ENCODE data around the gene ERCC5. TPM values are rescaled to one million over a fixed set of nuclear protein-coding genes. Genes with fewer than 3 reads are reported as not detected.

ERCC5 gene
- total RNA-seq, 4 donors from 2014 or later, result 91.8 to 231 (median 113) TPM

DNA sequence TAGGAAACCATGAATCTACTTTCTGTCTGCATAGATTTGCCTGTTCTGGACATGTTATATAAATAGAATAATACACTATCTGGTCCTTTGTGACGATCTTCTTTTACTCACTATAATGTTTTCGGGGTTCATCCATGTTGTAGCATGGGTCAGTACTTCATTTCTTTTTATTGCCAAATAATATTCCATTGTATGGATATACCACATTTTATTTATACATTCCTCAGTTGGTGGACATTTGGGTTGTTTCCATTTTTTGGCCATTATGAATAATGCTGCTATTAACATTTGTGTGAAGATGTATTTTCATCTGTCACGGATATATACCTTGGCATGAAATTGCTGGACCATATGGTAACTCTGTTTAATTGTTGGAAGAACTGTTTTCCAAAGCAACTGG, 40.2 kb upstream of the ERCC5 start:
- TF ChIP-seq, protein P1, sequence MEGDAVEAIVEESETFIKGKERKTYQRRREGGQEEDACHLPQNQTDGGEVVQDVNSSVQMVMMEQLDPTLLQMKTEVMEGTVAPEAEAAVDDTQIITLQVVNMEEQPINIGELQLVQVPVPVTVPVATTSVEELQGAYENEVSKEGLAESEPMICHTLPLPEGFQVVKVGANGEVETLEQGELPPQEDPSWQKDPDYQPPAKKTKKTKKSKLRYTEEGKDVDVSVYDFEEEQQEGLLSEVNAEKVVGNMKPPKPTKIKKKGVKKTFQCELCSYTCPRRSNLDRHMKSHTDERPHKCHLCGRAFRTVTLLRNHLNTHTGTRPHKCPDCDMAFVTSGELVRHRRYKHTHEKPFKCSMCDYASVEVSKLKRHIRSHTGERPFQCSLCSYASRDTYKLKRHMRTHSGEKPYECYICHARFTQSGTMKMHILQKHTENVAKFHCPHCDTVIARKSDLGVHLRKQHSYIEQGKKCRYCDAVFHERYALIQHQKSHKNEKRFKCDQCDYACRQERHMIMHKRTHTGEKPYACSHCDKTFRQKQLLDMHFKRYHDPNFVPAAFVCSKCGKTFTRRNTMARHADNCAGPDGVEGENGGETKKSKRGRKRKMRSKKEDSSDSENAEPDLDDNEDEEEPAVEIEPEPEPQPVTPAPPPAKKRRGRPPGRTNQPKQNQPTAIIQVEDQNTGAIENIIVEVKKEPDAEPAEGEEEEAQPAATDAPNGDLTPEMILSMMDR (IDR thresholded peaks at IDR 0.05), result no peak
- no peak for TF ChIP-seq POLR2A (IDR thresholded peaks at IDR 0.05)
- H3K27me3 ChIP-seq, result no peaks in the 10 kb centered on the region
- no peak for DNase-seq
- H3K4me1 ChIP-seq, result peaks cover 0 to 14% (median 0%) of the 10 kb centered on the region in 4 donors
- H3K9me3 ChIP-seq, result no peaks in the 10 kb centered on the region
- H3K36me3 ChIP-seq, result peaks cover 0 to under 1% (median 0%) of the 10 kb centered on the region in 3 donors
- no peak overlapping the region for H3K4me3 ChIP-seq
- no peak overlapping the region for H3K27ac ChIP-seq

DNA sequence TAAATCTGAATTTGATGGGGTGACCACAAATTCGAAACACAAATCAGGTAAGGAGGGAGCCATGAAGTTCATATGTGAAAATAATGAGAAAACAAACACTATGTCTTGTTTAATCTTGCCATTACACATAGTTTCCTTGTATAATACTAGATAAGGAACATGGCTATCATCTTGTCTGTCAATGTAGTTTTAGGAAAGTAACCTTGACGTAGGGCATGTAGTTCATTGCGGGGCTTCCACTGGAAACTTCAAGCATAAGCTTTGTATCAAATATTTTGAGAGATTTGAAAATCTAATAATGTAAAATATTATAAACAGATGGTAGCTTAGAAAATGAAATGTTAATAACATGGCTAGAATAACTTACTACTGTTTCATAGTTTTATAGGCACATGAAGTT, 38.1 kb upstream of the ERCC5 start:
- DNase-seq, result no peak
- no peak overlapping the region for H3K4me3 ChIP-seq
- no peaks in the 10 kb centered on the region for H3K9me3 ChIP-seq
- H3K4me1 ChIP-seq, result no peaks in the 10 kb centered on the region
- H3K36me3 ChIP-seq, result peaks cover 0 to 7% (median 0%) of the 10 kb centered on the region in 3 donors
- TF ChIP-seq POLR2A (IDR thresholded peaks at IDR 0.05), result no peak
- TF ChIP-seq, protein P1 (IDR thresholded peaks at IDR 0.05), result no peak
- H3K27me3 ChIP-seq, result no peaks in the 10 kb centered on the region
- no peak overlapping the region for H3K27ac ChIP-seq

DNA sequence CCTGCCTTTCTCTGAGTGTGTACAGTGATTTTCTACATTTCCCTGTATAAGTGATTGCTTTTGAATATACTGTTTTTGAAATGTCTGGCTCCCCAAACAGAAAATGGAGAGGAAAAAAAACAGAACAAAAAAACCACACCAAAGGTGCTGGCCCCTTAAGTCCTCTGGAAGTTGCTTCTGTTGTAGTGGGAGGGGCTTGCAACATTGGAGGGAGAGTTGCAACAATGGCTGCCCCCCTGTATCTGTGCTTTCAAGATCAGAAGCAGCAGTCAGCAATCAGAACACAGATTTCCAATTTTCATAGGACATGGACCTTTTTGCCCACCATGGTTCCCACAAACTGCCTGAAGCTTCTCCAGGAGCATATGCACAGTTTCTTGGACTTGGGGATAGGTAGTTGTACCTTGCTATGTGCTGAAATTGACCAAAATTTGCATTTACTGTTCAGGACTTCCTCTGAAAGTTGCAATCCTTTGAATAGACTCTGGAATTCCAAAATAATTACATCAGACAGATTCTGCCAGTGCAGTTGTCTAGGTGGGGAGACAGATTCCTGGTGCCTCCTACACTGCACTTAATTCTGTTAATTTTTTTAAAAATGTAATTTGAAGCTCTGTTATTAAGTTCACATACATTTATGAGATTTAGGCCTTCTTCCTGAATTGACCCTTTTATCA, 33.1 kb upstream of the ERCC5 start:
- Histone ChIP-seq H3K4me1 (no peaks in the 10 kb centered on the region), H3K27me3 (no peaks in the 10 kb centered on the region), H3K36me3 (peaks cover 0 to 15% (median 0%) of the 10 kb centered on the region in 3 donors), H3K4me3 (no peak overlapping the region), H3K27ac (no peak overlapping the region), H3K9me3 (no peaks in the 10 kb centered on the region)
- no peak for DNase-seq
- TF ChIP-seq, protein P1 (IDR thresholded peaks at IDR 0.05), result no peak
- no peak for TF ChIP-seq POLR2A (IDR thresholded peaks at IDR 0.05)

DNA sequence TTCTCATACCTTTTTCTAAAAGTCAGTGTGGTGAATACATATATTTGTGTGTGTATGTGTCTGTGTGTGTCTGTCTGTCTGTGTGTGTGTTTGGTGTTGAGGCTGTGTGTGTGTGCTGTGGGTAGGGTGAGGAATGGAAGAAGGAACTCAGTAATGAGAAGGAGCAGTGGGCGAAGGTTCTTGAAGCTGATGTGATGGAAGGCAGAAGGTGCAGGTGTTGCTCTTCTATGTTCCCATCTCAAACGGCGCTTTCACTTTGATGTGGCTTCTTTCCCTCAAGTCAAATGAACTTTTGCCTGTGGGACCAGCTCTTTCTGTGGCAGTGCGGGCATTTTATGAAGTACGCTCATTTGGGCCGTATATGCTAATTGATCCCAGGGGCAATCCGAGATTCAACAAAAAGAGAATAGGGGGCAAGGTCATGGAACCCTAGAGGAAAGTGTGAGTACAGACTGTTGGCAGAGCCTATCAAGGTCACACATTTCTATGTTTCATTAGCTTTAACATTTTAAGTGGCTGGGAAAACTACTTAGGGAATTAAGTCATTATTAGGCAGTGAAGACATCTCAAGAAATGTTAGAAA, 31.7 kb upstream of the ERCC5 start:
- no peaks in the 10 kb centered on the region for H3K9me3 ChIP-seq
- no peaks in the 10 kb centered on the region for H3K4me1 ChIP-seq
- no peak for TF ChIP-seq POLR2A (IDR thresholded peaks at IDR 0.05)
- TF ChIP-seq, protein P1 (IDR thresholded peaks at IDR 0.05), result no peak
- peaks cover 0 to 15% (median 0%) of the 10 kb centered on the region in 3 donors for H3K36me3 ChIP-seq
- no peak overlapping the region for H3K27ac ChIP-seq
- no peak for DNase-seq
- H3K4me3 ChIP-seq, result no peak overlapping the region
- H3K27me3 ChIP-seq, result no peaks in the 10 kb centered on the region

DNA sequence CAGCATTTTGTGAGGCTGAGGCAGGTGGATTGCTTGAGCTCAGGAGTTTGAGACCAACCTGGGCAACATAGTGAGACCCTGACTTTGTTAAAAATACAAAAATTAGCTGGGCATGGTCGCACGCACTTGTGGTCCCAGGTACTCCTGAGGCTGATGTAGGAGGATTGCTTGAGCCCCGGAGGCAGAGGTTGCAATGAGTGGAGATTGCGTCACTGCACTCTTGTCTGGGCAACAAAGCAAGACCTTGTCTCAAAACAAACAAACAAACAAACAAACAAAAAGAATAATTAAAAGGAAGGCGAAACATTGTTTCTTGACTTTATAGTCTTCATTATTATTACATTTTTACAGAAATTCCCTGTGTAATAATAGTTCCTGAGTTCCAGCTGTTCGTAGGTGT, 31.0 kb upstream of the ERCC5 start:
- Histone ChIP-seq H3K4me3 (no peak overlapping the region), H3K27me3 (no peaks in the 10 kb centered on the region), H3K27ac (no peak overlapping the region), H3K9me3 (no peaks in the 10 kb centered on the region), H3K36me3 (peaks cover 0 to 15% (median 0%) of the 10 kb centered on the region in 3 donors), H3K4me1 (no peaks in the 10 kb centered on the region)
- DNase-seq, result no peak
- no peak for TF ChIP-seq POLR2A (IDR thresholded peaks at IDR 0.05)
- TF ChIP-seq, protein P1 (IDR thresholded peaks at IDR 0.05), result no peak
